ENCODE measurements around the gene KIF19. TPM values are rescaled to one million over a fixed set of nuclear protein-coding genes. Genes with fewer than 3 reads are reported as not detected.

Gene KIF19
- total RNA-seq, 4 donors from 2014 or later: 77.4 to 211 (median 117) TPM

DNA sequence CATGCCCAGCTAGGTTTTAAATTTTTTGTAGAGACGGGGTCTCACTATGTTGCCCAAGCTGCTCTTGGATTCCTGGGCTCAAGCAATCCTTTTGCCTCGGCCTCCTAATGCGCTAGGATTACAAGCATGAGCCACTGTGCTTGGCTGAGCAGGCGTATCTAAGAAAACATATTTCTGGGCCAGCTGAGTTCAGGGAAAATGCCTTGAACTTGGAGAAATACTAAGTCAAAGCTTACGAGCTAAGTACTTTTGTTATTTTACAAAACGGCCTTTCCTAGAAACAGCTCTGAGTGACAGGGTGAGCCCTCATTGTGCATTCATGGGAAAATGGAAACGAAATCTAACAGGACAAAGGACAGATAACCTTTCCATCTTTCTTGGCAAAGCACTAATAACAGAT, 27.2 kb upstream of the KIF19 start:
- Histone ChIP-seq H3K4me3 (no peak overlapping the region), H3K36me3 (no peaks in the 10 kb centered on the region), H3K9me3 (no peaks in the 10 kb centered on the region), H3K4me1 (peaks cover 0 to 14% (median 0%) of the 10 kb centered on the region in 4 donors), H3K27me3 (no peaks in the 10 kb centered on the region), H3K27ac (no peak overlapping the region)
- DNase-seq (ENCODE audit: low spot score in 2 of 2): no peak
- no peak for TF ChIP-seq EP300 (IDR thresholded peaks at IDR 0.05)
- TF ChIP-seq POLR2A (IDR thresholded peaks at IDR 0.05): no peak
- TF ChIP-seq, protein P1, sequence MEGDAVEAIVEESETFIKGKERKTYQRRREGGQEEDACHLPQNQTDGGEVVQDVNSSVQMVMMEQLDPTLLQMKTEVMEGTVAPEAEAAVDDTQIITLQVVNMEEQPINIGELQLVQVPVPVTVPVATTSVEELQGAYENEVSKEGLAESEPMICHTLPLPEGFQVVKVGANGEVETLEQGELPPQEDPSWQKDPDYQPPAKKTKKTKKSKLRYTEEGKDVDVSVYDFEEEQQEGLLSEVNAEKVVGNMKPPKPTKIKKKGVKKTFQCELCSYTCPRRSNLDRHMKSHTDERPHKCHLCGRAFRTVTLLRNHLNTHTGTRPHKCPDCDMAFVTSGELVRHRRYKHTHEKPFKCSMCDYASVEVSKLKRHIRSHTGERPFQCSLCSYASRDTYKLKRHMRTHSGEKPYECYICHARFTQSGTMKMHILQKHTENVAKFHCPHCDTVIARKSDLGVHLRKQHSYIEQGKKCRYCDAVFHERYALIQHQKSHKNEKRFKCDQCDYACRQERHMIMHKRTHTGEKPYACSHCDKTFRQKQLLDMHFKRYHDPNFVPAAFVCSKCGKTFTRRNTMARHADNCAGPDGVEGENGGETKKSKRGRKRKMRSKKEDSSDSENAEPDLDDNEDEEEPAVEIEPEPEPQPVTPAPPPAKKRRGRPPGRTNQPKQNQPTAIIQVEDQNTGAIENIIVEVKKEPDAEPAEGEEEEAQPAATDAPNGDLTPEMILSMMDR (IDR thresholded peaks at IDR 0.05): no peak
- WGBS, 2 donors: 48 to 53% methylated on average over 7 of the region's 7 CpGs

GRCh38 chr17:74299226-74300009, 26.6 kb upstream of the KIF19 start:
- 73 to 82% methylated on average over 11 of the region's 11 CpGs for WGBS, 2 donors

GRCh38 chr17:74303305-74303704, 22.7 kb upstream of the KIF19 start:
- 85 to 92% methylated on average over 8 of the region's 8 CpGs for WGBS, 2 donors

More at GRCh38 chr17:74299226-74300009, 26.6 kb upstream of the KIF19 start:
- Histone ChIP-seq H3K9me3 (no peaks in the 10 kb centered on the region), H3K36me3 (no peaks in the 10 kb centered on the region), H3K27ac (no peak overlapping the region), H3K4me3 (no peak overlapping the region), H3K27me3 (no peaks in the 10 kb centered on the region), H3K4me1 (peaks cover 0 to 14% (median 0%) of the 10 kb centered on the region in 4 donors)
- DNase-seq (ENCODE audit: low spot score in 2 of 2): no peak
- TF ChIP-seq POLR2A (IDR thresholded peaks at IDR 0.05): no peak
- TF ChIP-seq, protein P1 (IDR thresholded peaks at IDR 0.05): no peak
- TF ChIP-seq EP300 (IDR thresholded peaks at IDR 0.05): no peak

DNA sequence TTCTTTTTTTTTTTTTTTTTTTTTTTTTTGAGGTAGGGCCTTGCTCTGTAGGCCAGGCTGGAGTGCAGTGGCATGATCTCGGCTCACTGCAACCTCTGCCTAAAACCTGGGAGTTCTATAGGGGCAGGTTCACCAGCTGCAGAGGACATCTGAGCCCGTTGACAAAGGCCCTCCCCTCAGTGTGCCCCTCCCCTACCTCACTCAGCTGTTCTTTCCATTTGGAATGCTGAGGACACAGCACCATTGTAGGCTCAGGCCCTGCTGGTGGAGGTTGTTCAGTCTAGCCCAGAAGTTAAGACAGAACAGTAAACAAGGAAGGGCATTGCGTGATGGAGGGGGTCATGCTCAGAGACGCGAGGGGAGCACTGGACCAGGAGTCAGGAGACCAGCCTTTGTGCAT, 21.8 kb upstream of the KIF19 start:
- Histone ChIP-seq H3K4me1 (no peaks in the 10 kb centered on the region), H3K9me3 (no peaks in the 10 kb centered on the region), H3K27me3 (no peaks in the 10 kb centered on the region), H3K27ac (no peak overlapping the region), H3K4me3 (no peak overlapping the region), H3K36me3 (no peaks in the 10 kb centered on the region)
- no peak for DNase-seq (ENCODE audit: low spot score in 2 of 2)
- no peak for TF ChIP-seq POLR2A (IDR thresholded peaks at IDR 0.05)
- TF ChIP-seq, protein P1 (IDR thresholded peaks at IDR 0.05): no peak
- TF ChIP-seq EP300 (IDR thresholded peaks at IDR 0.05): no peak
- WGBS, 2 donors: 52 to 72% methylated on average over 5 of the region's 5 CpGs

More at GRCh38 chr17:74303305-74303704, 22.7 kb upstream of the KIF19 start:
- Histone ChIP-seq H3K4me3 (no peak overlapping the region), H3K36me3 (no peaks in the 10 kb centered on the region), H3K27me3 (no peaks in the 10 kb centered on the region), H3K4me1 (no peaks in the 10 kb centered on the region), H3K27ac (no peak overlapping the region), H3K9me3 (no peaks in the 10 kb centered on the region)
- no peak for DNase-seq (ENCODE audit: low spot score in 2 of 2)
- TF ChIP-seq, protein P1 (IDR thresholded peaks at IDR 0.05): no peak
- no peak for TF ChIP-seq EP300 (IDR thresholded peaks at IDR 0.05)
- TF ChIP-seq POLR2A (IDR thresholded peaks at IDR 0.05): no peak

- Histone ChIP-seq H3K4me1 (no peaks in the 10 kb centered on the region), H3K9me3 (no peaks in the 10 kb centered on the region), H3K27ac (peak overlapping the region in 1 of 4 donors; percentile 49), H3K36me3 (no peaks in the 10 kb centered on the region), H3K4me3 (no peak overlapping the region), H3K27me3 (no peaks in the 10 kb centered on the region)
- DNase-seq (ENCODE audit: low spot score in 2 of 2): no peak
- WGBS, 2 donors: 49 to 66% methylated on average over 10 of the region's 10 CpGs
- no peak for TF ChIP-seq EP300 (IDR thresholded peaks at IDR 0.05)
- TF ChIP-seq, protein P1 (IDR thresholded peaks at IDR 0.05): peak in 2 of 5 experiments; percentile 19 to 33
These were observed 20.0 kb upstream of the KIF19 start for GRCh38 chr17:74305865-74306654.
